RWPE2 (cell line): ENCODE measurements around the gene COL28A1.

ENCODE experiments used
- ATAC-seq: fragments of 200-7000 bp; cut with Tn5 transposase; 3 replicates; pipeline ENCODE4 v1.9.1; 2021; ENCODE audit warnings: low read depth
- DNase-seq: peaks from one replicate; pipeline ENCODE4 v3.0.0-alpha.2; 2020; ENCODE audit warnings: low spot score
- H3K27ac ChIP-seq: fragments of 450-650 bp; 2 replicates; pipeline ENCODE4 v1.5.1; 2017; ENCODE audit warnings: mild to moderate bottlenecking; ENCODE audit not compliant: poor library complexity, severe bottlenecking
- H3K27me3 ChIP-seq: fragments of 250-450 bp; sonication (Bioruptor Pico); 2 replicates; pipeline ENCODE4 v1.5.1; 2021; ENCODE audit warnings: mild to moderate bottlenecking, moderate library complexity; ENCODE audit not compliant: insufficient read depth, poor library complexity, severe bottlenecking
- H3K36me3 ChIP-seq: fragments of 250-450 bp; sonication (Bioruptor Pico); 2 replicates; pipeline ENCODE4 v1.5.1; 2020; ENCODE audit warnings: low read depth, mild to moderate bottlenecking, moderate library complexity
- H3K4me1 ChIP-seq: fragments of 250-450 bp; sonication (Bioruptor Pico); 2 replicates; pipeline ENCODE4 v1.5.1; 2021; ENCODE audit warnings: mild to moderate bottlenecking, moderate library complexity; ENCODE audit not compliant: insufficient read depth, poor library complexity, severe bottlenecking
- H3K4me3 ChIP-seq: fragments of 250-450 bp; sonication (Bioruptor Pico); 2 replicates; pipeline ENCODE4 v1.5.1; 2021; ENCODE audit warnings: mild to moderate bottlenecking, moderate library complexity; ENCODE audit not compliant: severe bottlenecking
- H3K9me3 ChIP-seq: fragments of 250-450 bp; sonication (Bioruptor Pico); 2 replicates; pipeline ENCODE4 v1.5.1; 2021; ENCODE audit warnings: mild to moderate bottlenecking, moderate library complexity; ENCODE audit not compliant: severe bottlenecking
- CTCF ChIP-seq: fragments of 450-650 bp; IDR thresholded peaks from one replicate; pipeline ENCODE4 v1.5.1; 2017; ENCODE audit warnings: mild to moderate bottlenecking, moderate library complexity; ENCODE audit not compliant: poor library complexity, severe bottlenecking

The COL28A1 gene

GRCh38 chr7:7579638-7580037 is 44.0 kb upstream of the COL28A1 start:
- Histone ChIP-seq H3K4me1 (no peaks in the 10 kb centered on the region), H3K27me3 (no peaks in the 10 kb centered on the region), H3K9me3 (no peaks in the 10 kb centered on the region), H3K27ac (no peak overlapping the region), H3K4me3 (no peak overlapping the region), H3K36me3 (peaks cover 14% of the 10 kb centered on the region)
- TF ChIP-seq CTCF: no peak
- DNase-seq: no peak
- ATAC-seq: no peak

- Histone ChIP-seq H3K4me1 (no peaks in the 10 kb centered on the region), H3K36me3 (peaks cover 11% of the 10 kb centered on the region), H3K4me3 (no peak overlapping the region), H3K9me3 (no peaks in the 10 kb centered on the region), H3K27me3 (no peaks in the 10 kb centered on the region), H3K27ac (no peak overlapping the region)
- no peak for ATAC-seq
- DNase-seq: no peak
- no peak for TF ChIP-seq CTCF
Measured at GRCh38 chr7:7577888-7578287, 42.2 kb upstream of the COL28A1 start.

GRCh38 chr7:7576344-7576743 is 40.7 kb upstream of the COL28A1 start:
- no peak overlapping the region for H3K4me3 ChIP-seq
- DNase-seq: no peak
- no peaks in the 10 kb centered on the region for H3K9me3 ChIP-seq
- TF ChIP-seq CTCF: no peak
- ATAC-seq: no peak
- no peak overlapping the region for H3K27ac ChIP-seq
- no peaks in the 10 kb centered on the region for H3K27me3 ChIP-seq
- peaks cover 19% of the 10 kb centered on the region for H3K36me3 ChIP-seq
- no peaks in the 10 kb centered on the region for H3K4me1 ChIP-seq

- no peaks in the 10 kb centered on the region for H3K4me1 ChIP-seq
- no peak for TF ChIP-seq CTCF
- no peak overlapping the region for H3K27ac ChIP-seq
- DNase-seq: no peak
- H3K27me3 ChIP-seq: no peaks in the 10 kb centered on the region
- H3K36me3 ChIP-seq: peaks cover 19% of the 10 kb centered on the region
- H3K9me3 ChIP-seq: no peaks in the 10 kb centered on the region
- no peak overlapping the region for H3K4me3 ChIP-seq
- no peak for ATAC-seq
Measured at GRCh38 chr7:7573701-7574100, 38.0 kb upstream of the COL28A1 start.

GRCh38 chr7:7570584-7570983 is 34.9 kb upstream of the COL28A1 start:
- DNase-seq: no peak
- no peak for ATAC-seq
- Histone ChIP-seq H3K9me3 (no peaks in the 10 kb centered on the region), H3K27ac (no peak overlapping the region), H3K27me3 (no peaks in the 10 kb centered on the region), H3K4me3 (no peak overlapping the region), H3K4me1 (peaks cover 6% of the 10 kb centered on the region), H3K36me3 (peaks cover 19% of the 10 kb centered on the region)
- TF ChIP-seq CTCF: no peak
